Measurements from ENCODE around the gene ANKRD49.

GRCh38 chr11:94528551-94528950, 34.8 kb downstream of the ANKRD49 start:
- TF ChIP-seq POLR2A (IDR thresholded peaks at IDR 0.05; ENCODE audit: low read depth, low read length) (no peak), POLR2AphosphoS5 (IDR thresholded peaks at IDR 0.05; ENCODE audit: low read length) (no peak), MAX (IDR thresholded peaks at IDR 0.05; ENCODE audit: low read depth, low read length) (no peak), POLR2AphosphoS2 (IDR thresholded peaks at IDR 0.05; ENCODE audit: low read depth, low read length) (no peak), HDGF (IDR thresholded peaks at IDR 0.05) (no peak), DPF2 (IDR thresholded peaks at IDR 0.05) (no peak)

Data from GM12878 (cell line).